Measurements from ENCODE around the gene PTPN13.

DNA sequence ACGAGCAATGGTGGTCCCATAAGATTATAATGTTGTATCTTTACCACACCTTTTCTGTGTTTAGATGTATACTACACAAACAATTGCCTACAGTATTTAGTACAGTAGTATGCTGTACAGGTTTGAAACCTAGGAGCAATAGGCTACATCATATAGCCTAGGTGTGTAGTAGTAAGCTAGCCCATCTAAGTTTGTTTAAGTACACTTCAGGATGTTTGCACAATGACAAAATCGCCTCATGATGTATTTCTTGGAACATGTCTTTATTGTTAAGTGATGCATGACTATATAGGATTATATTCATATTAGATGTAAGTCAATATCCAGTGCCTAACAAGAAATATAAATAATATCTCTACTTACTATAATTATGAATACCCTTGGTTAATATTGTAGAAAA lies 150.5 kb downstream of the PTPN13 start:
- no peak for TF ChIP-seq CTCF (IDR thresholded peaks at IDR 0.05)
- TF ChIP-seq POLR2AphosphoS5 (IDR thresholded peaks at IDR 0.05), result no peak
